GM18517 (cell line): ENCODE measurements around the gene NEUROD6.

Experiments used
- ATAC-seq: cut with Tn5 transposase; IDR thresholded peaks from one replicate; pipeline ENCODE4 v1.9.1; 2021; ENCODE audit warnings: mild to moderate bottlenecking, moderate library complexity; ENCODE audit not compliant: unreplicated experiment

The NEUROD6 gene

GRCh38 chr7:31335161-31335856, 5.2 kb downstream of the NEUROD6 start:
- no peak for ATAC-seq

DNA sequence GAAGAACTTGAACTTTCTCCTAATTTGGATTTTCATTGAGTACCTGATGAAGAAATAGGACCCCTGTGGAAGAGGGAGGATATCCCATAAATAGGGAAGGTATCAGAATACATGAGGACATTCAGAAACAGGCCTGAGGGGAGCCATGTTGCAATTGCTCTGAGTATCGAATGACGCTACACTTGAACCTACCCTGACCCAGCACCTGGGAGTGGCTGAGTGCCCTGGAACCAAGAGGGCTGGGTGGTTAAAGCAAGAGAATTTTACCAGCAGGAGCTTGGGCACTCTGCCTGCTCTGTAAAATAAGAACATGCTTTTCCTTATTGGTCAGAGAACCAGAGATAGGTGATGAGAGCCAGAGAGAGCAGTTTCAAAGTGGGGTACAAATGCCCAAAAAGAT, 7.2 kb downstream of the NEUROD6 start:
- ATAC-seq = no peak

- no peak for ATAC-seq
Measured at GRCh38 chr7:31327071-31327470, 13.5 kb downstream of the NEUROD6 start.

GRCh38 chr7:31326416-31326815, 14.1 kb downstream of the NEUROD6 start:
- no peak for ATAC-seq

- no peak for ATAC-seq
Measured at GRCh38 chr7:31323101-31323500, 17.4 kb downstream of the NEUROD6 start.

GRCh38 chr7:31320675-31321074, 19.9 kb downstream of the NEUROD6 start:
- no peak for ATAC-seq

DNA sequence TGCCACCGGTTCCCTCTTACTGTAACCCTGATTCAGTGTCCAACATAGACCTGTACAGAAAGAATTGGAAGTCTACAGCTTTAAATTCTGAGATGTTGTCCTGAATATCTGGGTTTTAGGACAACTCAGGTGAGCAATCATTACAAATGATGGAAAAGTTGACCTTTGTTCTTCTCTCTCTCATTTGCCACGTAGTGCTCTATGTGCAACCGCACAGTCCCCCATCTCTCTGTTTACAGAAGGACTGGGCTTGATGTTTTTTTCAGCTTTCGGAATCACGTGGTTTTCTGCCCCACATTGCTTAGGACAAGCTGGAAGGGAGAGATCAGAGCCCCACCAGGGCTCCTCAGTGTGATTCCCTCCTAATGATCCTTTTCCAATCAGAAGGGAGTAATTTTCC, 22.2 kb downstream of the NEUROD6 start:
- no peak for ATAC-seq

DNA sequence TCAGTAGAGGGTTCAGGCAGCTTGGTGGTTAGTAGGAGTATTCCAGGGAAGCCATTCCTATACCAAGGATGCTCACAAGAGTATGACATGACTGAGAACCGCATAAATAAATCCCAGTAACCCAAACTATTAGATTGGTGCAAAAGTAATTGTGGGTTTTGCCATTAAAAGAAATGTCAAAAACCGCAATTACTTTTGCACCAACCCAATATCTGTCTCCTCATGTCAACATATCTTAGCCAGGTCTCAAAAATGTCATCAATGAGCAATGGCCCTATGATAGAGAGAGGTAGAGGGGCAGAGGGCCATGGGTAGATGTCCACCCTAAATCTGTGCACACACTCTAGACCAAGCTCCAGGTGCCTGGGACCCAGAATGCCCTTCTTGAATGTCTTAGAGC, 23.6 kb downstream of the NEUROD6 start:
- ATAC-seq = no peak

DNA sequence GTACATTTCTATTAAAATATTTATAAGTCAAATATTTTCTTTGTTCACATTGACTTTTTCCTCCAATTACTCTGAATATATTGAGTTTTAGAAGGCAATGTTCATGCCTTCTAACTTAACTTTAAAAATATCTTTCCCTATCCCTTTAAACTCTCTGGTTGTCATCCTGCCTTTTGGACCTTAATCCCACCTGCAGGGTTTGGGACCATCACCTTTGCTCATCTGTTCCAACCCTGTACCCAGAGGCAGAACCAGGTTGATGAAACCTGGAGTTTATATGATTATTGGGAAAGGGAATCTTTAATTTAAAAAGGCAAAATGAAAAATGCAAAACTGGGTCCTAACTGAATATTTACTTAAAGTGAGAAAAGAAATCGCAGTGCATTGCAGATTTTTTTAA, 24.8 kb downstream of the NEUROD6 start:
- no peak for ATAC-seq

DNA sequence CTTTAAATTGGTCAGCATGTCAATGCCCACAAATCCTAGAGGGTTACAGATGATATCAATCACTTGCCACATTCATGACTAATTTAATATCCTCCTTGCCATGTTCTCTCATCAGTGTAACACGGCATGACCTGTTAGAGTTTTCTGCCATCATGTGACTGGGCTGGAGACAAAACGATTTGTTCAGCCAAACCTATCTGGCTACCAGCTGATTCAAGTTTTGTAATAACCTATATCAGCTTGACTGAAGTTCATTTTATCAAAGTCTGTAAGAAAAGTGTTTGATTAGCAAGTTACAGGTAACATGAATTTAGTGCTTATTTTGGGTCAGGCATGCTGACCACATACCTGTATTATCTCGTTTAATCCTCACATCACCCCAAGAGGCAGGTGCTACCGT, 25.7 kb downstream of the NEUROD6 start:
- no peak for ATAC-seq

DNA sequence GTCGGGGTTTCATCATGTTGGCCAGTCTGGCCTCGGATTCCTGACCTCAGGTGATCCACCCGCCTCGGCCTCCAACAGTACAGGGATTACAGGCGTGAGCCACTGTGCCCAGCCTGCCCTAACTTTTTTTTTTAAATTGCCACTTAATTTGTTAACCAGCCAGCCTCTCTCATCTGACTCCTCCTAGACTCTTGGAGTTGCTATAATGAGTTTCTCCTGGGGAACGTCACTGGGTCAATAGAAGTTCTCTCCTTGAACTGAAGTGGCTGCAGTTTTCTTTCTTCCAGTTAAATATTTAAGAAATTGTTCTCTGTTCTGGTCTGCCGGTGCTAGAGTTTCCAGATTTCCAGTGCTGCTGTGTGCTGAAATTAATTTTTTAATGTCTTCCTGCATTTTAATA, 27.6 kb downstream of the NEUROD6 start:
- no peak for ATAC-seq

- no peak for ATAC-seq
Measured at GRCh38 chr7:31311552-31311951, 29.0 kb downstream of the NEUROD6 start.

- no peak for ATAC-seq
Measured at GRCh38 chr7:31310321-31310935, 30.1 kb downstream of the NEUROD6 start.

DNA sequence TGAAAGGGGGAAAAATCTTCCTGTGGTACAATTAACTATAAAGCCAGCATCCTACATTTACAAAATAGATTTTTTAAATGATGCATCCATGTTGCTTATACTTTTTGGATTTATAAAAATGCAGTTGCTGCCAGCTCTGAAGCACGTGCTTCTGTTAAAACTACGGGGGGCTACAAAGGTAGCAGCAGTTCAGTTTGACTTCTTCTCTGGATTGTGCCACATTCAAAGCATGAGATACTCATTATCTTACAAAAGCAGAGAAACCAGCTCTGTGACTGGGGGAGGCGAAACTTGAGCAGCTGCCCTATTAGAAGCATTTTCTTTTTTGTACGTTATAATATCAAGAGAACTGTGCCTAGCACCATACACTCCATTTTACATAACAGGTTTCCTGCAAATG, 31.1 kb downstream of the NEUROD6 start:
- no peak for ATAC-seq

- no peak for ATAC-seq
Measured at GRCh38 chr7:31308652-31309051, 31.9 kb downstream of the NEUROD6 start.

DNA sequence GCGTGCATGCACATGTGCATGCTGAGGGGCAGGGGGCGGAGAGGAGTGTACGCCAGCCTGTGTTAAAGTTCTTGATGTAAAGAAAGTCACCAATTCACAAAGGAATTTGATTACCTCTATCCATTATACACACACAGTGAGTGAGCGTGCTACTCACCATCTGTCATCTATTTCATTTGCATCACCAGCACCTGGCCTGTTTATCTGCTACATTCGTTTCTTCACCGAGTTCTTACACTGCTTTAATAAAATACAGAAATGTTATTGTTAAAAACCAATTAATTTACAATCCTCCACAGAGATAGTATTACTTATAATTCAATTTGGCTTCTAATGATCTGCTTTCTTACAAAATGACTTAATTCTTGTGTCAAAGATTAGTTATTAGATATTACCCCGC, 32.6 kb downstream of the NEUROD6 start:
- no peak for ATAC-seq

DNA sequence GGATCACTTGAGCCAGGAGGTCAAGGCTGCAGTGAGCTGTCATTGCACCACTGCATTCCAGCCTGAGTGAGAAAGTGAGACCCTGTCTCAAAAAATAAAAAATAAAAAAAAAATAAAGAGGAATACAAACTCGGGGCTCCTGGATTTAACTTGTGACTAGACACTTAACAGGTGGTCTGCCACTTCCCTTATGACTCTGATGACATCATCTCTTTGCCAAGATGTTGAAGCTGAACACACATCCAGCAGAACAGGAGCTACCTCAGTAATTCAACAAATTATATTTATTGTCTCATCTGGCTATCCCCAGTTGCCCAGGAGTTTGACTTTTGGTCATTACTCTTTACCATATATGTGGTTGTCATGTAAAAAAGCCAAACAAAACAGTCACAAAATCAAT, 35.3 kb downstream of the NEUROD6 start:
- no peak for ATAC-seq

DNA sequence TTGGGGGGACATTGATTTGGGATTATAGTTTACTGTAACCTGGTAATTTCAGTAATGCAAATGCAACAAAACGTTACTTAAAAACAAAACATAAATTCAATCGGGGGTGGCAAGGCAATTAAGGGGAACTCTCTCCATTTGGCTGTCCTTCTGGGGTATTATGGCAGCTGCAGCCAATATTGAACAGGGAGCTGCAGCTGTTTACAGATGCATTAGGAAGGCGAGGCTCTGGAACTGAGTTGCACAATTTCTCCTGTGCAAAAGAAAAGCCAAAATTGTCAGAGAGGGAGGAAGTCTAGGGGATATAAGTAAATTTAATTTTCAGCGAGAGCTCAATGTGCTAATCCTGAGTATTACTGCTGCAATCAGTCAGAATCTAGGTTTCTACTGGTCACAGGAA, 36.1 kb downstream of the NEUROD6 start:
- no peak for ATAC-seq

GRCh38 chr7:31302356-31302755, 38.2 kb downstream of the NEUROD6 start:
- no peak for ATAC-seq

GRCh38 chr7:31299336-31299735, 41.2 kb downstream of the NEUROD6 start:
- no peak for ATAC-seq

GRCh38 chr7:31290601-31291000, 49.9 kb downstream of the NEUROD6 start:
- ATAC-seq = no peak
